ENCODE data around the gene ANKRD33B. TPM values are rescaled to one million over a fixed set of nuclear protein-coding genes. Genes with fewer than 3 reads are reported as not detected.

ANKRD33B gene
- total and polyA plus RNA-seq, 9 of the 15 experiments (the other 6 are each of a cell fraction or from before 2014, with no cell fraction given) = 0.10 to 1.7 (median 0.40) TPM

DNA sequence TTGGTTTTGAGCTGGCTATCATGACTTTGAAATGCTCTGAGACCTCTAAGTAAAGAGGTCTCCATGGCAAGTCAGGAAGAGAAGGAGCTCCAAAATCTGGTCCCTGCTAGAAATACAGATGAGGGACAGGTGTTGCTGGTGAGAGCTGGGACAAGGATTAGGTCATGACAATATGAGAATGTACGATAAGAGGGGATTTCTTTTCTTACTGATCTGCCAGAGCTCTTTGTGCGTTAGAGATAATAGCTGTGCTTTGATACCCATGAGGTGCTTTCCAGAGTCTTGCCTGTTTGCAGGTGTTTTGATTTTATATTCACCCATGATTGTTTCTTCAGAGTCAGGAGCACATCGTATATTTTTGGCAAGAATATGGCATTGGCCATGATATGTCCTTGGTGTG lies 56.5 kb downstream of the ANKRD33B start:
- in situ Hi-C loops (cut with MboI) = no loop called here
- BruUV-seq (replicated peaks) = no TSS peak
- H3K4me2 ChIP-seq (ENCODE audit: insufficient read depth, low read length) = no peak overlapping the region
- no peaks in the 10 kb centered on the region for H3K36me3 ChIP-seq (ENCODE audit: control insufficient read depth, insufficient read depth, low read length)
- peaks cover 6% of the 10 kb centered on the region for H4K20me1 ChIP-seq (replicated peaks; ENCODE audit: control insufficient read depth, insufficient read depth, low read length)
- FAIRE-seq (no peak), ATAC-seq (peak; percentile 29; the same call in 2 of the 3 replicates), DNase-seq (ENCODE audit: extremely low read depth in 1 of 4, low spot score in 3 of 4) (peak in 2 of 4 experiments; percentile 34 to 41)
- H2AFZ ChIP-seq (ENCODE audit: low read depth, low read length) = no peak overlapping the region
- H3K79me2 ChIP-seq (ENCODE audit: control insufficient read depth, insufficient read depth, low read length) = no peaks in the 10 kb centered on the region
- no peaks in the 10 kb centered on the region for H3K9me1 ChIP-seq (ENCODE audit: control insufficient read depth, insufficient read depth, low read length)
- WGBS (ENCODE audit: insufficient coverage, low coverage, missing lambda C conversion rate) = 1% methylated on average over 3 of the region's 3 CpGs
- no peak overlapping the region for H3K27ac ChIP-seq (ENCODE audit: extremely low read depth, low read depth, low read length)
- intact Hi-C loops (cut with micrococcal nuclease) = no loop called here
- POLR2A ChIA-PET = interaction anchor here (1.2 to 1.9 kb wide), 5 partner anchors 10 to 146 kb away, joined by 3 to 9 read pairs (median 4); no protein-coding TSS in a partner anchor
- no peak overlapping the region for H3K9ac ChIP-seq (ENCODE audit: insufficient read depth in 1 of 2, low read depth in 2 of 2, low read length in 2 of 2)
- no peak overlapping the region for H3K4me3 ChIP-seq
- CTCF ChIA-PET (ENCODE audit: low intra/inter-chr PET ratio) = no interaction called here
- H3K27me3 ChIP-seq (ENCODE audit: control insufficient read depth in 2 of 2, insufficient read depth in 2 of 2, low read length in 2 of 2) = peaks cover 10 to 40% of the 10 kb centered on the region in 2 experiments; a peak in 3 of 5 replicates
- no peaks in the 10 kb centered on the region for H3K9me3 ChIP-seq (replicated peaks; ENCODE audit: control insufficient read depth, insufficient read depth, low read depth, low read length)
- H3K4me1 ChIP-seq (replicated peaks in 1 of 2; ENCODE audit: control insufficient read depth in 2 of 2, insufficient read depth in 2 of 2, low read length in 2 of 2) = peaks cover 0 to 8% of the 10 kb centered on the region in 2 experiments; a peak in 2 of 5 replicates
- TF ChIP-seq JUND (IDR thresholded peaks at IDR 0.05; ENCODE audit: borderline replicate concordance, low read depth, low read length) = peak; percentile 63; the same call in 1 of the 2 replicates
- TF ChIP-seq JUND (tag; IDR thresholded peaks at IDR 0.05; ENCODE audit: borderline replicate concordance, low read depth, low read length) = peak; percentile 47; the same call in 2 of the 3 replicates
- TF ChIP-seq, protein P1, sequence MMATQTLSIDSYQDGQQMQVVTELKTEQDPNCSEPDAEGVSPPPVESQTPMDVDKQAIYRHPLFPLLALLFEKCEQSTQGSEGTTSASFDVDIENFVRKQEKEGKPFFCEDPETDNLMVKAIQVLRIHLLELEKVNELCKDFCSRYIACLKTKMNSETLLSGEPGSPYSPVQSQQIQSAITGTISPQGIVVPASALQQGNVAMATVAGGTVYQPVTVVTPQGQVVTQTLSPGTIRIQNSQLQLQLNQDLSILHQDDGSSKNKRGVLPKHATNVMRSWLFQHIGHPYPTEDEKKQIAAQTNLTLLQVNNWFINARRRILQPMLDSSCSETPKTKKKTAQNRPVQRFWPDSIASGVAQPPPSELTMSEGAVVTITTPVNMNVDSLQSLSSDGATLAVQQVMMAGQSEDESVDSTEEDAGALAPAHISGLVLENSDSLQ (IDR thresholded peaks at IDR 0.05) = peak; percentile 20; the same call in 1 of the 2 replicates
- TF ChIP-seq ZNF184 (CRISPR knock-in tag; IDR thresholded peaks at IDR 0.05) = no peak
- no peak for TF ChIP-seq MCM3 (IDR thresholded peaks at IDR 0.05)
- TF ChIP-seq FUS (optimal IDR thresholded peaks at IDR 0.05; ENCODE audit: low read depth, low read length) = no peak
- no peak for TF ChIP-seq POLR2A (conservative IDR thresholded peaks at IDR 0.05)
- TF ChIP-seq ZNF431 (CRISPR knock-in tag; IDR thresholded peaks at IDR 0.05) = no peak
- TF ChIP-seq, protein P2, sequence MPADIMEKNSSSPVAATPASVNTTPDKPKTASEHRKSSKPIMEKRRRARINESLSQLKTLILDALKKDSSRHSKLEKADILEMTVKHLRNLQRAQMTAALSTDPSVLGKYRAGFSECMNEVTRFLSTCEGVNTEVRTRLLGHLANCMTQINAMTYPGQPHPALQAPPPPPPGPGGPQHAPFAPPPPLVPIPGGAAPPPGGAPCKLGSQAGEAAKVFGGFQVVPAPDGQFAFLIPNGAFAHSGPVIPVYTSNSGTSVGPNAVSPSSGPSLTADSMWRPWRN (IDR thresholded peaks at IDR 0.05; ENCODE audit: low read depth) = 0 out of 2 replicates have a peak, but pooled peaks have one; percentile 20
- peak; percentile 92 for TF ChIP-seq TEAD4 (IDR thresholded peaks at IDR 0.05; ENCODE audit: low read length)
- TF ChIP-seq TEAD4 (CRISPR knock-in tag; IDR thresholded peaks at IDR 0.05; ENCODE audit: borderline replicate concordance) = no peak
- TF ChIP-seq, protein P3, sequence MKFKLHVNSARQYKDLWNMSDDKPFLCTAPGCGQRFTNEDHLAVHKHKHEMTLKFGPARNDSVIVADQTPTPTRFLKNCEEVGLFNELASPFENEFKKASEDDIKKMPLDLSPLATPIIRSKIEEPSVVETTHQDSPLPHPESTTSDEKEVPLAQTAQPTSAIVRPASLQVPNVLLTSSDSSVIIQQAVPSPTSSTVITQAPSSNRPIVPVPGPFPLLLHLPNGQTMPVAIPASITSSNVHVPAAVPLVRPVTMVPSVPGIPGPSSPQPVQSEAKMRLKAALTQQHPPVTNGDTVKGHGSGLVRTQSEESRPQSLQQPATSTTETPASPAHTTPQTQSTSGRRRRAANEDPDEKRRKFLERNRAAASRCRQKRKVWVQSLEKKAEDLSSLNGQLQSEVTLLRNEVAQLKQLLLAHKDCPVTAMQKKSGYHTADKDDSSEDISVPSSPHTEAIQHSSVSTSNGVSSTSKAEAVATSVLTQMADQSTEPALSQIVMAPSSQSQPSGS (CRISPR knock-in tag; IDR thresholded peaks at IDR 0.05) = no peak
- TF ChIP-seq ZKSCAN1 (IDR thresholded peaks at IDR 0.05; ENCODE audit: low read depth, low read length) = no peak
- no peak for TF ChIP-seq RBM22 (IDR thresholded peaks at IDR 0.05; ENCODE audit: low read depth, low read length, poor library complexity, severe bottlenecking)
- peak; percentile 45; the same call in 1 of the 2 replicates for TF ChIP-seq SMARCE1 (IDR thresholded peaks at IDR 0.05)
- TF ChIP-seq CHD1 (IDR thresholded peaks at IDR 0.05; ENCODE audit: low read length) = no peak
- TF ChIP-seq ESRRB (CRISPR knock-in tag; IDR thresholded peaks at IDR 0.05; ENCODE audit: borderline replicate concordance) = no peak
- TF ChIP-seq SMAD4 (CRISPR knock-in tag; conservative IDR thresholded peaks at IDR 0.05) = peak; percentile 53
- TF ChIP-seq NFIC (IDR thresholded peaks at IDR 0.05) = peak; percentile 57; the same call in 1 of the 2 replicates
- TF ChIP-seq, protein P4, sequence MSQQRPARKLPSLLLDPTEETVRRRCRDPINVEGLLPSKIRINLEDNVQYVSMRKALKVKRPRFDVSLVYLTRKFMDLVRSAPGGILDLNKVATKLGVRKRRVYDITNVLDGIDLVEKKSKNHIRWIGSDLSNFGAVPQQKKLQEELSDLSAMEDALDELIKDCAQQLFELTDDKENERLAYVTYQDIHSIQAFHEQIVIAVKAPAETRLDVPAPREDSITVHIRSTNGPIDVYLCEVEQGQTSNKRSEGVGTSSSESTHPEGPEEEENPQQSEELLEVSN (IDR thresholded peaks at IDR 0.05; ENCODE audit: borderline replicate concordance in 1 of 2, extremely low read depth in 1 of 2, insufficient read depth in 1 of 2, insufficient read length in 1 of 2, low read depth in 1 of 2, low read length in 1 of 2, poor library complexity in 1 of 2, severe bottlenecking in 1 of 2) = no peak

All from K562 (cell line).